Stimulated activated memory B cell treated with anti-CD40 and anti-IgM and Interleukin-4, amounts not matched to agents 10 μg/mL and 1 μg/mL and 100 μg/mL, for 72 hours (primary cell): ENCODE data around the gene WASF2.
"Not testable (repeated sequence)": the region's sequence is repeated elsewhere in the genome, so short reads cannot be mapped to it uniquely, and the experiment has no call there.

Experiments used
- ATAC-seq: fragments of 150-1000 bp; cut with Tn5 transposase; 2 replicates; pipeline ENCODE4 v1.10.0; 2021
- H3K27ac Mint-ChIP-seq: one replicate; pipeline ENCODE4 v1.8.0; 2022; ENCODE audit warnings: mild to moderate bottlenecking, mixed read lengths
- H3K27me3 Mint-ChIP-seq: one replicate; pipeline ENCODE4 v1.8.0; 2022; ENCODE audit warnings: mixed read lengths
- H3K36me3 Mint-ChIP-seq: one replicate; pipeline ENCODE4 v1.8.0; 2022; ENCODE audit warnings: mixed read lengths
- H3K4me1 Mint-ChIP-seq: one replicate; pipeline ENCODE4 v1.8.0; 2022; ENCODE audit warnings: mixed read lengths
- H3K4me3 Mint-ChIP-seq: one replicate; pipeline ENCODE4 v1.8.0; 2022; ENCODE audit warnings: mild to moderate bottlenecking, moderate library complexity, mixed read lengths
- H3K9me3 Mint-ChIP-seq: one replicate; pipeline ENCODE4 v1.8.0; 2022; ENCODE audit warnings: mixed read lengths

The WASF2 gene

GRCh38 chr1:27458521-27458920, 31.4 kb downstream of the WASF2 start:
- Mint-ChIP-seq H3K36me3 (peaks cover 18% of the 10 kb centered on the region), H3K4me1 (peaks cover 39% of the 10 kb centered on the region)
- not testable (repeated sequence) for H3K9me3 Mint-ChIP-seq, ATAC-seq, H3K27ac Mint-ChIP-seq, H3K27me3 Mint-ChIP-seq, H3K4me3 Mint-ChIP-seq

- peaks cover 21% of the 10 kb centered on the region for H3K36me3 Mint-ChIP-seq
- H3K4me3 Mint-ChIP-seq, result no peak overlapping the region
- no peaks in the 10 kb centered on the region for H3K27me3 Mint-ChIP-seq
- no peaks in the 10 kb centered on the region for H3K9me3 Mint-ChIP-seq
- ATAC-seq, result no peak
- H3K4me1 Mint-ChIP-seq, result peaks cover 36% of the 10 kb centered on the region
- H3K27ac Mint-ChIP-seq, result peak overlapping the region; percentile 33
Observed at GRCh38 chr1:27455139-27455811, 34.7 kb downstream of the WASF2 start.

GRCh38 chr1:27454610-27455009, 35.4 kb downstream of the WASF2 start:
- Mint-ChIP-seq H3K27ac (no peak overlapping the region), H3K36me3 (peaks cover 24% of the 10 kb centered on the region), H3K4me1 (peaks cover 34% of the 10 kb centered on the region), H3K27me3 (no peaks in the 10 kb centered on the region), H3K9me3 (no peaks in the 10 kb centered on the region), H3K4me3 (no peak overlapping the region)
- ATAC-seq, result no peak

- Mint-ChIP-seq H3K4me3 (no peak overlapping the region), H3K27ac (no peak overlapping the region), H3K36me3 (peaks cover 40% of the 10 kb centered on the region), H3K9me3 (no peaks in the 10 kb centered on the region), H3K27me3 (no peaks in the 10 kb centered on the region), H3K4me1 (peaks cover 50% of the 10 kb centered on the region)
- no peak for ATAC-seq
Observed at GRCh38 chr1:27451343-27451742, 38.6 kb downstream of the WASF2 start.

GRCh38 chr1:27448982-27449381, 41.0 kb downstream of the WASF2 start:
- Mint-ChIP-seq H3K4me3 (no peak overlapping the region), H3K9me3 (no peaks in the 10 kb centered on the region), H3K4me1 (peaks cover 56% of the 10 kb centered on the region), H3K27ac (no peak overlapping the region), H3K36me3 (peaks cover 22% of the 10 kb centered on the region), H3K27me3 (no peaks in the 10 kb centered on the region)
- peak; percentile 27 for ATAC-seq

- Mint-ChIP-seq H3K4me1 (peaks cover 57% of the 10 kb centered on the region), H3K36me3 (peaks cover 22% of the 10 kb centered on the region), H3K9me3 (no peaks in the 10 kb centered on the region), H3K27ac (no peak overlapping the region), H3K4me3 (no peak overlapping the region), H3K27me3 (no peaks in the 10 kb centered on the region)
- no peak for ATAC-seq
Observed at GRCh38 chr1:27447883-27448282, 42.1 kb downstream of the WASF2 start.

- peaks cover 22% of the 10 kb centered on the region for H3K36me3 Mint-ChIP-seq
- H3K27ac Mint-ChIP-seq, result no peak overlapping the region
- H3K4me3 Mint-ChIP-seq, result no peak overlapping the region
- H3K4me1 Mint-ChIP-seq, result peaks cover 57% of the 10 kb centered on the region
- H3K27me3 Mint-ChIP-seq, result no peaks in the 10 kb centered on the region
- no peaks in the 10 kb centered on the region for H3K9me3 Mint-ChIP-seq
- ATAC-seq, result no peak
Observed at GRCh38 chr1:27447399-27447798, 42.6 kb downstream of the WASF2 start.

GRCh38 chr1:27446496-27447020, 43.4 kb downstream of the WASF2 start:
- H3K4me3 Mint-ChIP-seq, result no peak overlapping the region
- ATAC-seq, result no peak
- no peak overlapping the region for H3K27ac Mint-ChIP-seq
- H3K9me3 Mint-ChIP-seq, result no peaks in the 10 kb centered on the region
- peaks cover 57% of the 10 kb centered on the region for H3K4me1 Mint-ChIP-seq
- no peaks in the 10 kb centered on the region for H3K27me3 Mint-ChIP-seq
- peaks cover 22% of the 10 kb centered on the region for H3K36me3 Mint-ChIP-seq

- Mint-ChIP-seq H3K27ac (peak overlapping the region; percentile 83), H3K27me3 (no peaks in the 10 kb centered on the region), H3K9me3 (no peaks in the 10 kb centered on the region), H3K4me1 (peaks cover 48% of the 10 kb centered on the region), H3K4me3 (peak overlapping the region; percentile 49), H3K36me3 (peaks cover 20% of the 10 kb centered on the region)
- ATAC-seq, result peak; percentile 70
Observed at GRCh38 chr1:27445177-27445936, 44.6 kb downstream of the WASF2 start.

- H3K27me3 Mint-ChIP-seq, result no peaks in the 10 kb centered on the region
- peaks cover 52% of the 10 kb centered on the region for H3K4me1 Mint-ChIP-seq
- no peak overlapping the region for H3K4me3 Mint-ChIP-seq
- no peaks in the 10 kb centered on the region for H3K9me3 Mint-ChIP-seq
- H3K27ac Mint-ChIP-seq, result peak overlapping the region; percentile 83
- H3K36me3 Mint-ChIP-seq, result peaks cover 21% of the 10 kb centered on the region
- no peak for ATAC-seq
Observed at GRCh38 chr1:27444632-27445031, 45.3 kb downstream of the WASF2 start.

GRCh38 chr1:27439150-27439549, 50.8 kb downstream of the WASF2 start:
- ATAC-seq, result no peak
- no peaks in the 10 kb centered on the region for H3K27me3 Mint-ChIP-seq
- H3K4me3 Mint-ChIP-seq, result no peak overlapping the region
- no peaks in the 10 kb centered on the region for H3K9me3 Mint-ChIP-seq
- peaks cover 11% of the 10 kb centered on the region for H3K36me3 Mint-ChIP-seq
- peak overlapping the region; percentile 82 for H3K27ac Mint-ChIP-seq
- peaks cover 55% of the 10 kb centered on the region for H3K4me1 Mint-ChIP-seq

GRCh38 chr1:27438621-27439061, 51.3 kb downstream of the WASF2 start:
- peak; percentile 57 for ATAC-seq
- H3K36me3 Mint-ChIP-seq, result peaks cover 11% of the 10 kb centered on the region
- H3K9me3 Mint-ChIP-seq, result no peaks in the 10 kb centered on the region
- H3K4me3 Mint-ChIP-seq, result no peak overlapping the region
- no peaks in the 10 kb centered on the region for H3K27me3 Mint-ChIP-seq
- peak overlapping the region; percentile 82 for H3K27ac Mint-ChIP-seq
- peaks cover 56% of the 10 kb centered on the region for H3K4me1 Mint-ChIP-seq

- Mint-ChIP-seq H3K9me3 (no peaks in the 10 kb centered on the region), H3K27me3 (no peaks in the 10 kb centered on the region), H3K4me3 (peak overlapping the region; percentile 65), H3K4me1 (peaks cover 64% of the 10 kb centered on the region), H3K27ac (peak overlapping the region; percentile 82), H3K36me3 (peaks cover 17% of the 10 kb centered on the region)
- peak; percentile 52 for ATAC-seq
Observed at GRCh38 chr1:27436204-27437159, 53.5 kb downstream of the WASF2 start.

GRCh38 chr1:27435566-27436203, 54.3 kb downstream of the WASF2 start:
- ATAC-seq, result peak; percentile 91
- peaks cover 72% of the 10 kb centered on the region for H3K4me1 Mint-ChIP-seq
- peaks cover 17% of the 10 kb centered on the region for H3K36me3 Mint-ChIP-seq
- H3K27ac Mint-ChIP-seq, result peak overlapping the region; percentile 82
- H3K9me3 Mint-ChIP-seq, result no peaks in the 10 kb centered on the region
- H3K27me3 Mint-ChIP-seq, result no peaks in the 10 kb centered on the region
- H3K4me3 Mint-ChIP-seq, result peak overlapping the region; percentile 65
